Small intestine (tissue), 16 donors: Measurements from ENCODE around the gene MOCOS. TPM values are rescaled to one million over a fixed set of nuclear protein-coding genes. Genes with fewer than 3 reads are reported as not detected.

Source experiments
- DNase-seq, 2 donors: peaks; one replicate each; pipeline versions ENCODE4 v3.0.0 to v3.0.0-alpha.2; 2013
- FAIRE-seq: peaks from 2 replicates; lab custom pipeline; 2012; peaks lifted over from hg19 to GRCh38; lab: Jason Lieb, UNC
- H3K27ac ChIP-seq, 3 donors: one replicate each; pipeline ENCODE4 v1.5.1; 2013; ENCODE audit warnings: low read length in 2 of 3, mild to moderate bottlenecking in 2 of 3, control low read depth in 1 of 3, inconsistent platforms in 1 of 3, low read depth in 1 of 3, moderate library complexity in 1 of 3
- H3K27me3 ChIP-seq, 3 donors: one replicate each; pipeline ENCODE4 v1.6.1; 2013; ENCODE audit warnings: low read length in 3 of 3, inconsistent platforms in 1 of 3; ENCODE audit not compliant: control insufficient read depth in 3 of 3, insufficient read depth in 3 of 3
- H3K36me3 ChIP-seq, 3 donors: one replicate each; pipeline ENCODE4 v1.6.1; 2013; ENCODE audit warnings: low read length in 3 of 3, inconsistent platforms in 1 of 3, low read depth in 1 of 3, mild to moderate bottlenecking in 1 of 3, moderate library complexity in 1 of 3; ENCODE audit not compliant: control insufficient read depth in 3 of 3, insufficient read depth in 2 of 3
- H3K4me1 ChIP-seq, 3 donors: one replicate each; pipeline ENCODE4 v1.6.1; 2013; ENCODE audit warnings: low read length in 2 of 3, inconsistent platforms in 1 of 3, low read depth in 1 of 3, mild to moderate bottlenecking in 1 of 3, moderate library complexity in 1 of 3; ENCODE audit not compliant: control insufficient read depth in 3 of 3, insufficient read depth in 2 of 3
- H3K4me3 ChIP-seq, 3 donors: one replicate each; pipeline ENCODE4 v1.5.1; 2013; ENCODE audit warnings: low read length in 3 of 3, control low read depth in 1 of 3, inconsistent platforms in 1 of 3, low read depth in 1 of 3, mild to moderate bottlenecking in 1 of 3, moderate library complexity in 1 of 3
- H3K9me3 ChIP-seq, 2 donors: one replicate each; pipeline ENCODE4 v1.6.1; 2013; ENCODE audit warnings: low read depth in 1 of 2, low read length in 1 of 2; ENCODE audit not compliant: control insufficient read depth in 2 of 2, insufficient read depth in 1 of 2
- WGBS, 3 donors: extraction: QIAGEN DNeasy Blood & Tissue Kit; methylation state at CpG; one replicate each; pipeline ENCODE4 v1.1.7; 2013; 5-methylcytosine and 5-hydroxymethylcytosine counted together
- long read RNA-seq, 10 donors: transcript quantifications; one replicate each; lab custom pipeline, GENCODE V29; 2026
- polyA plus RNA-seq, 4 donors: library from polyadenylated mRNA; stranded (reverse) in 3 of 4; unstranded in 1 of 4; fragments of 200-250 nt in 3 of 4; fragments of 120-200 nt in 1 of 4; gene quantifications; one replicate each; pipeline versions ENCODE4 v1.2.1 to v1.2.3, GENCODE V29; 2013
- donor health status: healthy with polysubstance abuse.
- donor health status: control.
- donor health status: control.
- donor health status: Bipolar disorder and iron deficiency.
- donor health status: healthy.

Gene MOCOS
- polyA plus RNA-seq = 10 to 100 TPM in 3 of 4 donors, 1 to 10 TPM in 1; 3.2 to 19.7 (median 16.7) TPM
- long read RNA-seq, donor 1 = 0 reads
- long read RNA-seq, donor 2 = 0 reads
- long read RNA-seq, donor 3 = 0 reads
- long read RNA-seq, donor 4 = 0 reads
- long read RNA-seq, donor 5 = 0 reads
- long read RNA-seq, donor 6, full-length matches to known transcripts = 1 of 1 reads
- long read RNA-seq, donor 6, partial matches to known transcripts = 0 of 1 reads
- long read RNA-seq, donor 6, other reads (novel, unspliced or antisense) = 0 of 1 reads
- long read RNA-seq, donor 7 = 0 reads
- long read RNA-seq, donor 8 = 0 reads
- long read RNA-seq, donor 9 = 0 reads
- long read RNA-seq, donor 10, full-length matches to known transcripts = 1 of 1 reads
- long read RNA-seq, donor 10, partial matches to known transcripts = 0 of 1 reads
- long read RNA-seq, donor 10, other reads (novel, unspliced or antisense) = 0 of 1 reads

GRCh38 chr18:36187193-36187825, at the start of gene MOCOS:
MOCOS (plus strand) TSS chr18:36187497; CDS start chr18:36187540, 43 bp downstream.
- Histone ChIP-seq H3K27ac (peak within 1 kb of the TSS in 2 of 3 donors; percentile 81 to 95), H3K4me3 (peak within 1 kb of the TSS; percentile 55 to 89 (median 80)), H3K9me3 (no peaks in the 10 kb centered on the region), H3K27me3 (peaks cover 0 to 19% (median 0%) of the 10 kb centered on the region in 3 donors), H3K36me3 (no peaks in the 10 kb centered on the region), H3K4me1 (peaks cover 0 to 9% (median 0%) of the 10 kb centered on the region in 3 donors)
- FAIRE-seq (no peak), DNase-seq (peak; percentile 91 to 92)
- 0% methylated on average over 44 to 66 of the region's 66 CpGs for WGBS, 3 donors

DNA sequence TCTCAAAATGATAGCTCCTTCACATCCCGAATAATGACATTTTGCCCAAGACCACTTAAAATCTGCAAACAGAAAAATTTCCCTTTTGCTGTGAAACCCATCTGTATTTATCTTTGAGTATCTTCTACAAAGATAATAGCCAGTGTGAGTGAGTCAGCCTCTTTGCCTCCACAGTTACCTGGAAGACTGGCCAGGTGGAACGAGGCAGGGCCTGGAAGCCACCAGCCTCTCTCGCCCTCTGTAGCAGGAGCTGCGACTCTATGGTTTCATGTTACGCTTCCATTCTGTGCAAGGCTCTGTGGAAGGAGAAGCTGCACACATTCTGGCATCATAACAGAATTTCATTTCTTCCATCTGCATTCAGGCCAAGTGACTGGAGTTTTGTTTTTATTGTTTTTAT, 48.1 kb upstream of the MOCOS start:
- FAIRE-seq (no peak), DNase-seq (no peak)
- no peaks in the 10 kb centered on the region for H3K9me3 ChIP-seq
- no peaks in the 10 kb centered on the region for H3K4me1 ChIP-seq
- no peak overlapping the region for H3K4me3 ChIP-seq
- no peaks in the 10 kb centered on the region for H3K27me3 ChIP-seq
- H3K27ac ChIP-seq = no peak overlapping the region
- H3K36me3 ChIP-seq = peaks cover 5 to 25% (median 12%) of the 10 kb centered on the region in 3 donors
- WGBS, 3 donors = 93 to 98% (median 95%) methylated on average over 5 of the region's 5 CpGs

DNA sequence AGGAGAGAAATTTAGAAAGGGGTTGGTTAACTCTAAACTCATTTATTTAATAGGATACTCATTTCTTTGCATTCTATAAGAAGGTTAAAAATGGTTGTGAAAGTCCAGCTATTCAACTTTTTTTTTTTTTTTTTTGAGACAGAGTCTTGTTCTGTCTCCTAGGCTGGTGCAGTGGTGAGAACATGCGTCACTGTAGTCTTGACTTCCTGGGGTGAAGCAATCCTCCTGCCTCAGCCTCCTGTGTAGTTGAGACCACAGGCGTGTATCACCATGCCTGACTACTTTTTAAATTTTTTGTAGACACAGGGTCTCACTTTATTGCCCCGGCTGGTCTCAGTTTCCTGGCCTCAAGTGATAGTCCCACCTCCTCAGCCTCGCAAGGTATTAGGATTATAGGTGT, 45.7 kb upstream of the MOCOS start:
- H3K36me3 ChIP-seq = peaks cover 13 to 22% (median 14%) of the 10 kb centered on the region in 3 donors
- no peak overlapping the region for H3K4me3 ChIP-seq
- H3K4me1 ChIP-seq = no peaks in the 10 kb centered on the region
- H3K27me3 ChIP-seq = no peaks in the 10 kb centered on the region
- FAIRE-seq = no peak
- WGBS, 3 donors = 95% methylated on average over 4 of the region's 4 CpGs
- H3K27ac ChIP-seq = no peak overlapping the region
- no peak for DNase-seq
- no peaks in the 10 kb centered on the region for H3K9me3 ChIP-seq

DNA sequence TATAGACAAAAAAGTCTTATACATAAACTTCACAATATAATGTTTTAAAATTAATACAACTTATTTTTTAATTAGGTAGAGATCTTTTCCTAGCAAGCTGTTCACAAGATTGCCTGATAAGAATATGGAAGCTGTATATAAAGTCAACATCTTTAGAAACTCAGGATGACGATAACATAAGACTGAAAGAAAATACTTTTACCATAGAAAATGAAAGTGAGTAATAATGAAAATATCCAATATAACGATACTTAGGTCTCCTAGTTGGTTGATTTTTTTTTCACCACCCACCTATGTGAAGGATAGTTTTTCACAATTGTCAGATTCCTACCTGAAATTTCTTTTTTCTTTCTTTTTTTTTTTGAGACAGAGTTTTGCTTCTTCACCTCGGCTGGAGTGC, 44.5 kb upstream of the MOCOS start:
- Histone ChIP-seq H3K27ac (no peak overlapping the region), H3K27me3 (no peaks in the 10 kb centered on the region), H3K36me3 (peaks cover 14 to 31% (median 17%) of the 10 kb centered on the region in 3 donors), H3K4me3 (no peak overlapping the region), H3K4me1 (no peaks in the 10 kb centered on the region), H3K9me3 (no peaks in the 10 kb centered on the region)
- WGBS, 3 donors = 82 to 90% (median 84%) methylated on average over 3 of the region's 3 CpGs
- no peak for DNase-seq
- FAIRE-seq = peak; percentile 79

GRCh38 chr18:36143391-36143790, 43.9 kb upstream of the MOCOS start:
- FAIRE-seq = no peak
- DNase-seq = no peak
- Histone ChIP-seq H3K4me3 (no peak overlapping the region), H3K9me3 (no peaks in the 10 kb centered on the region), H3K36me3 (peaks cover 11 to 37% (median 16%) of the 10 kb centered on the region in 3 donors), H3K4me1 (no peaks in the 10 kb centered on the region), H3K27me3 (no peaks in the 10 kb centered on the region), H3K27ac (no peak overlapping the region)
- WGBS, 3 donors = 91 to 96% (median 95%) methylated on average over 1 of the region's 2 CpGs

GRCh38 chr18:36149514-36150289, 37.6 kb upstream of the MOCOS start:
- H3K9me3 ChIP-seq = no peaks in the 10 kb centered on the region
- FAIRE-seq (no peak), DNase-seq (no peak)
- H3K4me1 ChIP-seq = peaks cover 0 to 10% (median 0%) of the 10 kb centered on the region in 3 donors
- peaks cover 10 to 40% (median 17%) of the 10 kb centered on the region in 3 donors for H3K36me3 ChIP-seq
- H3K27ac ChIP-seq = no peak overlapping the region
- no peaks in the 10 kb centered on the region for H3K27me3 ChIP-seq
- H3K4me3 ChIP-seq = no peak overlapping the region
- 90 to 96% (median 95%) methylated on average over 5 of the region's 5 CpGs for WGBS, 3 donors

DNA sequence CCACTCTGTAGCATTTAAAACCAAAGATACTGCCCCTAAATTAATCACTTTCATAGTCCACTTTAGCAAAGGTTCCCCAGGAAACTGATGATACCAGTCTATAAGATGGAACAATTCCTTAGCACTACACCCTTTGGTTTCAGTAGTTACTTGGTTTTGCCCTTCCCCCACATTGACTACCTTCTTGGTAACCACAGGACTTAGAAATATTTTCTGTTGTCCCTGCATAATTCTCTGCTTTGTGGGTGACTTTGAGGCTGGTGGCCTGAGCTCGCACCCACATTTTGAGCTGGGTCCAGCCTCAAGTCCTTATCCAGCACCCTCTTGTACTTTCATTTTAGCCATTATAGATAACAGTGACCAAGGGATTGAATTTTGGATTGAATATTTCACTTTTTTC, 34.5 kb upstream of the MOCOS start:
- peaks cover 0 to 13% (median 0%) of the 10 kb centered on the region in 3 donors for H3K4me1 ChIP-seq
- no peaks in the 10 kb centered on the region for H3K9me3 ChIP-seq
- H3K36me3 ChIP-seq = peaks cover 5 to 35% (median 11%) of the 10 kb centered on the region in 3 donors
- H3K27me3 ChIP-seq = no peaks in the 10 kb centered on the region
- no peak overlapping the region for H3K4me3 ChIP-seq
- peak overlapping the region in 1 of 3 donors; percentile 57 for H3K27ac ChIP-seq
- WGBS, 3 donors = 90 to 95% (median 94%) methylated on average over 1 of the region's 1 CpG
- FAIRE-seq (no peak), DNase-seq (no peak)

GRCh38 chr18:36153203-36153602, 34.1 kb upstream of the MOCOS start:
- Histone ChIP-seq H3K4me1 (peaks cover 0 to 13% (median 0%) of the 10 kb centered on the region in 3 donors), H3K27ac (peak overlapping the region in 2 of 3 donors; percentile 32 to 57), H3K36me3 (peaks cover 4 to 31% (median 11%) of the 10 kb centered on the region in 3 donors), H3K27me3 (no peaks in the 10 kb centered on the region), H3K4me3 (no peak overlapping the region), H3K9me3 (no peaks in the 10 kb centered on the region)
- DNase-seq (peak in 1 of 2 donors; percentile 48), FAIRE-seq (no peak)
- 36 to 64% (median 53%) methylated on average over 4 of the region's 4 CpGs for WGBS, 3 donors
